Measurements from ENCODE around the gene EIF4H.
"Not testable (repeated sequence)": the region's sequence is repeated elsewhere in the genome, so short reads cannot be mapped to it uniquely, and the experiment has no call there.

DNA sequence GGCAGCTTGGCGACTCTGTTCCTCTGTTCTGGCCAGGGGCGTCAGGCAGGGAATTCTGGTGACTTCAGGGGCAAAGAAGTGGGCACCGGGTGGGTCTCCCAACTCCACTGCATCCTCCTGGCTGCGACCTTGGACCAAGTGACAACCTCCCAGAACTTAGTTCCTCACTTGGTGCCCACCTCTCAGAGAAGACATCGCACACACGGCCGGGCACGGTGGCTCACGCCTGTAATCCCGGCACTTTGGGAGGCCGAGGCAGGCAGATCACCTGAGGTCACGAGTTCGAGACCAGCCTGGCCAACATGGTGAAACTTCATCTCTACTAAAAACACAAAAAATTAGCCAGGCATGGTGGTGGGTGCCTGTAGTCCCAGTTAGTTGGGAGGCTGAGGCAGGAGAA is 50.8 kb downstream of the EIF4H start:
- TF ChIP-seq, protein P1, sequence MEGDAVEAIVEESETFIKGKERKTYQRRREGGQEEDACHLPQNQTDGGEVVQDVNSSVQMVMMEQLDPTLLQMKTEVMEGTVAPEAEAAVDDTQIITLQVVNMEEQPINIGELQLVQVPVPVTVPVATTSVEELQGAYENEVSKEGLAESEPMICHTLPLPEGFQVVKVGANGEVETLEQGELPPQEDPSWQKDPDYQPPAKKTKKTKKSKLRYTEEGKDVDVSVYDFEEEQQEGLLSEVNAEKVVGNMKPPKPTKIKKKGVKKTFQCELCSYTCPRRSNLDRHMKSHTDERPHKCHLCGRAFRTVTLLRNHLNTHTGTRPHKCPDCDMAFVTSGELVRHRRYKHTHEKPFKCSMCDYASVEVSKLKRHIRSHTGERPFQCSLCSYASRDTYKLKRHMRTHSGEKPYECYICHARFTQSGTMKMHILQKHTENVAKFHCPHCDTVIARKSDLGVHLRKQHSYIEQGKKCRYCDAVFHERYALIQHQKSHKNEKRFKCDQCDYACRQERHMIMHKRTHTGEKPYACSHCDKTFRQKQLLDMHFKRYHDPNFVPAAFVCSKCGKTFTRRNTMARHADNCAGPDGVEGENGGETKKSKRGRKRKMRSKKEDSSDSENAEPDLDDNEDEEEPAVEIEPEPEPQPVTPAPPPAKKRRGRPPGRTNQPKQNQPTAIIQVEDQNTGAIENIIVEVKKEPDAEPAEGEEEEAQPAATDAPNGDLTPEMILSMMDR (IDR thresholded peaks at IDR 0.05; ENCODE audit: low read length) = not testable (repeated sequence)
- not testable (repeated sequence) for TF ChIP-seq EZH2 (IDR thresholded peaks at IDR 0.05; ENCODE audit: borderline replicate concordance, low read length)

Measured in OCI-LY1 (cell line).